HTR-8/SVneo (cell line): ENCODE measurements around the gene RFC2.
"Not testable (repeated sequence)": the region's sequence is repeated elsewhere in the genome, so short reads cannot be mapped to it uniquely, and the experiment has no call there.

Experiments used
- DNase-seq: peaks from one replicate; pipeline ENCODE4 v3.0.0; 2011; ENCODE audit warnings: low spot score, mixed read lengths; ENCODE audit not compliant: insufficient read length
- FAIRE-seq: peaks from 2 replicates; lab custom pipeline; 2011; peaks lifted over from hg19 to GRCh38; lab: Jason Lieb, UNC

RFC2 gene

DNA sequence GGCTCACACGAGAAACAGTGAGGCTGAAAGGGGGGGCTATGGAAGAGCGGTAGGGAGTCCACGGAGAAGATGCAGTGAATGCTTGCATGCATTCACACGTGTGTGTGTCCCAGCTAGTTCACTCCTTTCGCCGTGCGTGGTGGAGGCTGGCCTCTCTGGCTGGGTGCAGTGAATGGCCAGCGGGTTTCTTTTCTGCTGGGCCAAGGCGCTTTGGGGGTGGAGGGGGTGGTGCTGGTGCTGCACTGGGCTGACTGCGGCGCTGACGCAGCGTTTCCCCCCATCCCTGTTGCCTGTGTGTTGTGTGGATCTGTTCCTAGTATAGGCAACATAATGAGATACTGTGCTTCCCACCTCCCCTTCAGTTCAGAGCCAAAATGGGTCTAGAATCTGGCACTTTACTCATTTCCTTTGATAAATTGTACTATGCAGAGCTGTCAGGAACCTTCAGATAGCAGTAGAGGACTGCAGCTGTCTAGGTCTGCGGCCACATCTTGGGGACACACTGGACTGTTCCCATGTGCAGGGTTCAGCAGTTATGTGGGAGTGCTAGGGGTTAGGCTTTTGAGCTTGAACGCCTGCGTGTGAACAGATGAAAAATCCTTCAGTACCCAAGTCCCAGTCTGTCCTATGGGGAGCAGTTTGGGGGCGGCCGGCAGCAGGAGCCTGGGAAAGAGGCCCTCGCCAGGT is 58.1 kb downstream of the RFC2 start:
- not testable (repeated sequence) for FAIRE-seq, DNase-seq

DNA sequence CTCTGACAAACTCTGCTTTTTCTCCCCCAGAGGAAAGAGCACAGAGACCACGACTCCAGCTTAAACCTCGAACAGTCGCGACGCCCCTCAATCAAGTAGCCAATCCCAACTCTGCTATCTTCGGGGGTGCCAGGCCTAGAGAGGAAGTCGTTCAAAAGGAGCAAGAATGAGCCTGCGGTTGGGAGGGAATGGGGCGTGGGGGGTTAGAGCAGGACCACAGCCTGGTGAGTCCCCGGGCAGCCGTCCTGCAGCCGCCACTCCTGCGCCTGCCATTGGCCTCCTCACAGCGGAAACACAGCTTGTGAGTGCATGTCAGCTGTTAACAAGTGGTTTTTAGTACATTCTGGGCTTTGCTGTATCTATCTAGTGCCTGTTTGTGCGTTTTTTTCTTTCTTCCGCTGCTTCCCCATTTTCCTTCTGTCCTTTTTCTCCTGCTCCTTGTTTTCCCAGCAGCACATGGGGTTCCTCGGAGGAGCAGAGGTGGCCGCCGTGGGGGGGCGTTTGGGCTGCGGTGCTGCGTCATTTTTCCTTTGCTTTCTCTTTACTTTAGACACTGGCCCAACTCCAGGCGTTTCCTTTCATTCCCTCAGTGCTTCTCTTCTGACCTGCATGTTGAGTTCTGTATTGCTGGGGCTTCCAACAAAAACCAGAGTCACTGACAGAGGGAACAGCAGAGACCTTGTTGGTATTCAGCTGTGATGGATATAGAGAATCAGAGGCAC is 58.9 kb downstream of the RFC2 start:
- FAIRE-seq, DNase-seq: not testable (repeated sequence)

DNA sequence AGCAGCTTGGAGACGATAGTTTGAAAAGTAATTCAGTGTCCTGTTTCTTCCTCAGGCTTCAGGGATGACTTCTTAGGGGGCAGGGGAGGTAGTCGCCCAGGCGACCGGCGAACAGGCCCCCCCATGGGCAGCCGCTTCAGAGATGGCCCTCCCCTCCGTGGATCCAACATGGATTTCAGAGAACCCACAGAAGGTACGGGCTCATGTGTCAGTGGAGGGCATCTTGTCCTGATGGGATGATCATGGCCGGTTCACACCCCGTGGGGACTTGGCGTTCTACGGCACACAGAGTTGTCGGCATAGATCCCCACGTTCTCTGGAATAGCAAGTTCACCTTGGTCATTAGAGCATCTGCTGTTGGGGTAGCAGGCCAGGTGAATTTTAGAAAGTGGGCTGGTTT is 59.5 kb downstream of the RFC2 start:
- no peak for FAIRE-seq
- no peak for DNase-seq

DNA sequence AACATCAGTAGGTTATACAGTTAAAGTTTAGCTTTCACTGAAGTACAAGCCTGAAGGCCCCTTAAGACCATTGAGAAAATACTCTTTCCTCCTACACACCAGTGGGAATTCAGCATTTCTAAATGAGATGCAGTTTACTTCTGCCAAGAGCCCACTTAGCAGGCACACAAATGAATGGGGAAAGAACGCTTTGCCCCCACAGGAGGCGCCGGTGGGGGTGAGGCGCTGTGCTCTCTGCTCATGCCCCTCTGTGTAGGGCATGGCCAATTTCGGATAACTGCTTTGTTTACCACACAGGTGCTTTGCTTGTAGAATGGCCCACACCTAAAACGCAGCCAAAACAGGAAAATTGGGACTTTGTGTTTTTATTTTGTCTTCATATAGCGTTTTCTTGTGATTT is 60.3 kb downstream of the RFC2 start:
- no peak for DNase-seq
- no peak for FAIRE-seq

DNA sequence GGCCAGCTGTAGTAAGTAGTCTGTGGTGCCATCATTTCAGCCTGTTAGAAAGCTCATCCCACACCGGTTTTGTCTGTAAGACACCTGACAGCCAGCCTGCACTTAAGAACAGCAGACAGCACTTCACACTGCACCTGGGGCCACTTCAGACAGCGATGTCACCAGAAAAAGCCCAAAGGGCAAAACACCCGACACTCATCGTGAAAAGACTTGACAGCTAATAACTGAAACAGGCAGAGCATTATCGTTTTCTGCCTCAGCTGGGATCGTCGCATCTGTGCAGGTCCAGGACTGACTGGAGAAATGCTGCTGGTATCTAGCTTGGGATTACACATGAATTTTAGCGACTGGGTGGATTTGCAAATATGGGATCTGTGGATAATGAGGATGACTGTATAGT is 61.1 kb downstream of the RFC2 start:
- DNase-seq = no peak
- FAIRE-seq = no peak

DNA sequence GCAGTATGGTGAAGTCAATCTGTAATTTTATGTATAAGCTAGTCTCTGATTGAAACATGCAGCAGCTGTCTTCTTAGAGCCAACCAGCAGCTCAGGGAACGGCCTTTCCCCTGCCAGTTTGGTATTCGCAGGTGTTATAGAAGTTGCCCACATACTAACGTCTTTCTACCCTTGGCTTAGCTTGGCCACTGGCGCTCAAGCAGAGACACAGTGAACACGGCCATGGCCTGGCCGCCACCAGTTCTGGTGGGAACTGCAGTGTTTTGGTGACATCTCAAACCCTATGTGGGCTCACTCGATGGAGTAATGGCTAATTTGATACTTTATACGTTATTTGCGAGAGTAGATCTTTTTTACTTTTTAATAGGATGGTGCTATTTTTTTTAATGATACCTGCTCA is 63.0 kb downstream of the RFC2 start:
- DNase-seq (no peak), FAIRE-seq (no peak)

DNA sequence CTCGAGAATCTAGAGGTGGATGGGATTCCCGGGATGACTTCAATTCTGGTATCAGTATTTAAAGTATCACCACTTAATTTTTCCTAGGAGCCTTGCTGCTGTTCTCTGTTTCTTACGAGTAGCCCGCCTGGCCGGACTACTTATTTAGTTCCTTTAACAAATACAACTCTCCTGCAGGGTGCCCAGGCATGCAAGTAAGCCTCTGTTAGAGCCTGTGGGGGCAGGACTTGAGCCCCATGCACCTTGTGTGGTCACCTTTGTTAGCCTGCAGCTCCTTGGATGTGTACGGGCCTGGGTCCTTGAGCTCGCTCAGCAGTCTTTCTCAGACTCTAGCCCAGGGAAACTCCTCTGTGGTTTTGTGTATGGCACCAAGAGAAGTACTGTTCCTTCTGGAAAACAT is 63.9 kb downstream of the RFC2 start:
- FAIRE-seq = no peak

DNA sequence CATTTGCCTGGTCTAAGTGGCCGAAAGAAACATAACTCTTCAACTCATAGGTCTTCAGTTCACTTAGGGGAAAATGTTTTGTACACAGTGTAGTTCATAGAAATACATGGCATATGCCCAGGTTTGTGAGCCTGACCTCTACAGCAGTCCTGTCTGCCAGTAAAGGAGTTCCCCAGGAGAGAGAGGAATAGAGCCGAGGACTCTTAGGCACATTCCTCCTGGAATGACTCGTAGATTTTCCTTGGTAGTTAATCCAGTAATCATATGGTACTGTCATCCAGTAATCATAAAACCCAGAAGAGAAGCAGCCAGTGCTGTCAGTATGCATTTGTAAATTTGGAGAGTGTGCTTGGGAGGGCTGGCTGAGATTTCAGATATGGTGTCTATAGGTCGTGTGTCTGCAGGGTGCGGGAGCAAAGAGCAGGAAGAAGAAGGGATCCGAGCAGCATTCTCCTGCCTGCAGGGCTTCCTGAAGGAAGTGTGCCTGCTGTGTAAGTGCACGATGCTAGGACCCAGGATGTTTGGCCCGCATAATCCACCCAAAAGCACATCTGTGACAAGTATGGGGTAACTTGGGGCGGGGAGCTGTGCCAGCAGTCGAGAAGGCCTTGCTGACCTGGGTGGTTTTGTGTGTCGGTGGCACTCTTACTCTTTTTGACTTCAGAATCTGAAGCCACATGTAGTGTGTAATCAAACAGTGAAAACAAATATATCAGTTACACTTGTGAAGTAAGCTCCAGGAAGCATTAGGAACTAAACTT is 66.1 kb downstream of the RFC2 start:
- FAIRE-seq = no peak
- DNase-seq = no peak

More for the DNA sequence above, 63.9 kb downstream of the RFC2 start:
- no peak for DNase-seq

DNA sequence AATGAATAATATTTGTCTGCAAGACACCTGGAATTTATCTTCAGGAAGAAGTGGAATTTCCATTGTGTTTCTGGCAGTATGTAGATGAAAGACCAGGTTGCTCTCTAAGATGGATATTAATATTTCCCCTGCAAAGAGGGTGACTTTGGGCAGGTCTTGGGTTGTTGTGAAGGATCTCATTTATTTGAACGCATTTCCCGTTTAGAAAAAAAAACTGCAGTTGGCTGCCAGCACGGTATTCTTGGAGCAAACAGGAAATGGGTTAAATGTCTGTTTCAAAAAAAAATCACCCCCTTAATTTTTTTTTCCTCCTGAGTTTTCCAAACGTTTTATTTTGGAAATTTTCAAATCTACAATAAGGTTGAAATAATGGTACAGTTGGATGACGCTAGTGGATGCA is 68.6 kb downstream of the RFC2 start:
- FAIRE-seq = no peak

DNA sequence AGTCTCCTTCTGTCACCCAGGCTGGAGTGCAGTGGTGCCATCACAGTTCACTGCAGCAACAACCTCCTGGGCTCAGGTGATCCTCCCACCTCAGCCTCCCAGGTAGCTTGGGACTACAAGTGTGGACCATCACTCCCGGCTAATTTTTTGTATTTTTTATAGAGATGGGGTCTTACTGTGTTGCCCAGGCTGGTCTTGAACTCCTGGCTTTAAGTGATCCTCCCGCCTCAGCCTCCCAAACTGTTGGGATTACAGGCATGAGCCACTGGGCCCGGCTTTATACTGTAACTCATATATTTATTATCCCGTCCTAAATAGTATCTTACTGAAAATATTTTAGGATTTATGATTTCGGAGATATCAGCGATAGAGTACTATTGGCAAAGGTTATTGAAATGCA is 69.2 kb downstream of the RFC2 start:
- no peak for FAIRE-seq
- DNase-seq = no peak

More for the DNA sequence above, 68.6 kb downstream of the RFC2 start:
- DNase-seq = no peak

DNA sequence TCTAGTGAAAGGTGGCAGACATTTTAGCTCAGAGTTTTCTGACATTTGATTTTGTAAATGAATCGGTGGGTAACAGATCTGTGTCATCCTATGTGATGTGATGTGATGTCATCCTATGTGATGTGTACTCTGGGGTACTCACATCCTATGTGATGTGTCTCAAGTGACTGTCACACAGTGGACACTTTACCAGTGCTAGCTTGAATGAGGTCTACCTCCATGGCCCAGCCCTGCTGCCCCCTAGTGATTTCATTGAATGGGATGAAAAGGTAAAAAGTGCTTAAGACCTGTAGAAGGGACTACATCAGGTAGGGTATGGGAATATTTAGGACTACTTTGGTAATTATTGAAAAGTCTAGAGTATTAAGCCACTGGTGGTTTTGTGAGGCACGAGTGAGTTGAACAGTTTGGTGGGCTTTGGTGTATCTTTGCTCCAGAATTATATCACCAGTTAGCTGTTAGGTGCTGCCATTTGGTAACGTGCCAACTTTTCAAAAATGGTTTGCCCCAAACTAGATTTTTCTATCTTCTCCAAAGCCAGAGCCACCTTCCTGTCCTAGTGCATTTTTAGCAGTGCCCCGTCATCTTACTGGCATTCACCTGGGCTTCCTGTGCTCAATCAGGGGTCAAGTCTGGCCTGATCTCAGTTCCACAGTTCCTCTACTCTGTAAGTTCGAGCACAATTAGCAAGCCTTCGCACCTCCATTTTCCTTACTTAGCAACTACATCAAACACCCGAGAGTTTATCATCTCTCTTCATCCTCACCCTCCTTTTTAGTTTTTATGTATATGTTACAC is 70.3 kb downstream of the RFC2 start:
- DNase-seq (no peak), FAIRE-seq (no peak)

DNA sequence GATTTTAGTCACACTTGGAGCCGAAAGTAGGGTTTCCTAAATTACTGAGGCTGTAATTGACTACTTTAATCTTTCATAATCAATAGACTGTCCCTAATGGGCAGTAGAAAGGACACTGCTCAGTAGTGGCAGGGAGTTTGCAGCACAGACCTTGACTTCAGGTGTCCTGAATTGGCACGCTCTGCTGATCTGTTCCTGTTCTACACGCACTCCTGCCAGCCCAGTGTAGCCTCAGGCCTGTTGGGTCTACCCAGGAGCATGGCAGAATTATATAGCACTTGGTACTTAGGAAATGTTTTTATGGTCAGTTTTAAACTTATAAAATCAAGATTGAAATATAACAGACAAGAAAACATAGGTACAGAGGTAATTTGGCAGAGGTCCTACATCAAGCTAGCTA is 71.1 kb downstream of the RFC2 start:
- DNase-seq (no peak), FAIRE-seq (no peak)

DNA sequence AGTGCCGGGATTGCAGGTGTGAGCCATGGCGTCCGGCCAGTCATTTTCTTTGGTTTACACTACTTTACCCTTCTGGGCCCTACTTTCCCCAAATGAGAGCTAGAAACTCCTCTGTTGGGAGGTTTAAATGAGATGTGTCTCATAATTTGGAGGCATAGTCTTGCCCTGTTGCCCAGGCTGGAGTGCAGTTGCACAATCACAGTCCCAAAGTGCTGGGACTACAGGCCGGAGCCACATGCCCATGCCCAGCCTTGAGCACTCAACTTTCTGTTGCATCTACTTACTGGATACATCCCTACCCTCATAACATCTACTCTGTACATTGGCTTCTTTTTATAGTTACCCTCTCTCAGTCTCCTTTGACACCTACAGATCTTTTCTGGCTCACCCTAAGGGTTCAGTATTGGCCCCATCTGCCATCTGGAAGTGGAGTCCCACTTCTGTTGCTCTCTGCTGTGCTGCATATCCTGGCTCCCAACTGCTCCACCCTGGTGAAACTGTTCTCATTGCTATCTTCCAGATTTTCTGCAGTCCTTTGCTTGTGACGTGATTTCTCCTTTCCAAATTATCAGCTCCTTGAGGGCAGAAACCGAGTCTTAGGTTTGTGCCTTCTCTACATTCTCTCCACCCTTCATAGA is 71.6 kb downstream of the RFC2 start:
- no peak for FAIRE-seq
- no peak for DNase-seq

DNA sequence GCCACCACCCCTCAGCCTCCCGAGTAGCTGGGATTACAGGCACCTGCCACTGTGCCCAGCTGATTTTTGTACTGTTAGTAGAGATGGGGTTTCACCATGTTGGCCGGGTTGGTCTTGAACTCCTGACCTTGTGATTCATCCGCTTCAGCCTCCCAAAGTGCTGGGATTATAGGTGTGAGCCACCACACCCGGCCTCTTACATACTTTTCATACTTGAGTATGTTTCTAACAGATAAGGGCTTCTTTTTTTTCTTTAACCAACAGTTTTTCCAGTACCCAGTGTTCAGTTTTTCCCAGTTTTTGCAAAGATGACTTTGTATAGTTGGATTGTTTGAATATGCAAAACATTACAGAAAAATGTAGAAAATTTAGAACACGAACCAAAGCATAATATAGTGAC is 72.4 kb downstream of the RFC2 start:
- FAIRE-seq (no peak), DNase-seq (no peak)
